HuH-7.5 (cell line): Measurements from ENCODE around the gene ANKRD24.
A peak's percentile ranks its signal among the peaks of the same experiment; 100 is the strongest.
"Not testable (repeated sequence)": the region's sequence is repeated elsewhere in the genome, so short reads cannot be mapped to it uniquely, and the experiment has no call there.

ENCODE experiments used
- DNase-seq: peaks from one replicate; pipeline ENCODE4 v3.0.0; 2011; ENCODE audit warnings: low spot score

ANKRD24 gene

DNA sequence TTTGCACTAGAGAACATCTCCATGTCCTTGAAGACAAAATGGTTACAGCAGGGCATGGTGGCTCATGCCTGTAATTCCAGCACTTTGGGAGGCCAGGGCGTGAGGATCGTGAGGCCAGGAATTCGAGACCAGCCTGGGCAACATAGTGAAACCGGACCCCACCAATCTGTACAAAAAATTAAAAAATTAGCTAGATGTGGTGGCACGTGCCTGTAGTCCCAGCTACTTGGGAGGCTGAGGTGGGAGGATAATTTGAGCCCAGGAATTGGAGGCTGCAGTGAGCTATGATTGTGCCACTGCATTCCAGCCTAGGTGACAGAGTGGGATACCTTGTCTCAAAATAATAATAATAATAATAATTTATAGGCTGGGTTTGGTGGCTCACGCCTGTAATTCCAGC, 47.7 kb downstream of the ANKRD24 start:
- not testable (repeated sequence) for DNase-seq

DNA sequence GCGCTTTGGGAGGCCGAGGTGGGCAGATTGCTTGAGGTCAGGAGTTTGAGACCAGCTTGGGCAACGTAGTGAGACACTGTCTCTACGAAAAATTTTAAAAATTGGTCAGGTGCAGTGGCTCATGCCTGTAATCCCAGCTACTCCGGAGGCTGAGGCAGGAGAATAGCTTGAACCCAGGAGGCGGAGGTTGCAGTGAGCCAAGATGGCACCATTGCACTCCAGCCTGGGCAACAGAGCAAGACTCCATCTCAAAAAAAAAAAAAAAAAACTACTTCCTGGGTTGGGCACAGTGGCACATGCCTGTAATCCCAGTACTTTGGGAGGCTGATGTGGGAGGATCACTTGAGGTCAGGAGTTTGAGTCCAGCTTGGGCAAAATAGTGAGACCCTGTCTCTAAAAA, 49.0 kb downstream of the ANKRD24 start:
- not testable (repeated sequence) for DNase-seq

- DNase-seq = not testable (repeated sequence)
These were observed 49.6 kb downstream of the ANKRD24 start for GRCh38 chr19:4232139-4232538.

GRCh38 chr19:4232614-4233281, 50.3 kb downstream of the ANKRD24 start:
- no peak for DNase-seq

- DNase-seq = no peak
These were observed 50.9 kb downstream of the ANKRD24 start for GRCh38 chr19:4233282-4233853.

DNA sequence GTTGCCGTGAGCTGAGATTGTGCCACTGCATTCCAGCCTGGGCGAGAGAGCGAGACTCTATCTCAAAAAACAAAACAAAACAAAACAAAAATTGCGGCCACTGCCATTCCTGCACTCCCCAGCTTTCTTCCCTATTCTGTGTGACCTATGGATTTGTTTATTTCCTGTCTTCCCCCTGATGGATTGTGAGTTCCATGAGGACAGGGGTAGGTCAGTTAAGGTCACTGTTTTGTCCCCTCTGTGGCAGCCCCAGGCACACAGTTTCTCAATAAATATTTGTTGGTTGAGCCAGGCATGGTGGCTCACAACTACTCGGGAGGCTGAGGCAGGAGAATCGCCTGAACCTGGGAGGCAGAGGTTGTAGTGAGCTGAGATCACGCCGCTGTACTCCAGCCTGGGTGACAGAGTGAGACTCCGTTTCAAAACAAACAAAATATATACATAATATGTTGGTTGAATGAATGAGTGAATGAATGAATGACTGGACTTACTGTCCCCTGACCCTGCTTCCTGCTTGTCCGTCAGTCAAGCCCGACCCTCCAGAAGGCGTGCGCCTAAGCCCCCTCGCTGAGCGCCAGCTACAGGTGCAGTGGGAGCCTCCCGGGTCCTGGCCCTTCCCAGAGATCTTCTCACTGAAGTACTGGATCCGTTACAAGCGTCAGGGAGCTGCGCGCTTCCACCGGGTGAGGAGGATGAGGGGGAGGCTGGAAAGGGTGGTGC, 51.8 kb downstream of the ANKRD24 start:
- DNase-seq = no peak

GRCh38 chr19:4234862-4235201, 52.3 kb downstream of the ANKRD24 start:
- DNase-seq = no peak

- DNase-seq = not testable (repeated sequence)
These were observed 55.0 kb downstream of the ANKRD24 start for GRCh38 chr19:4237510-4237909.

DNA sequence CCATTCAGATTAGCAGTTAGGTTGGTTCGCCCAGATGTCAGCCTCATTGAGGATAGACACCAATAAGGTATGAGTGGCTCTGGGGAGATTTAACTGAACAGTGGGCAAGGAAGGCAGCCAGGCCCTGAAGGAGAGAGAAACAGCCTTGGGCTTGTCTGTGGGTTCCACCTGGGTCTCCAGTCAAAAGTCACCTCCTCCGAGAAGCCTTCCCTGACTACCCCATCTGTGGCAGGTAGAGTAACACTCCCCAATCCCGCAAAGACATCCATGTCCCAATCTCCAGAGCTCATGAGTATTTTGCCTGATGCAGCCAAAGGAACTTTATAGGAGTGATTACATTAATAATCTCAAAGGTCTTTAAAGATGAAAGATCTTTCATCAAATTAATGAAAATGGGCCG, 56.3 kb downstream of the ANKRD24 start:
- DNase-seq = no peak

DNA sequence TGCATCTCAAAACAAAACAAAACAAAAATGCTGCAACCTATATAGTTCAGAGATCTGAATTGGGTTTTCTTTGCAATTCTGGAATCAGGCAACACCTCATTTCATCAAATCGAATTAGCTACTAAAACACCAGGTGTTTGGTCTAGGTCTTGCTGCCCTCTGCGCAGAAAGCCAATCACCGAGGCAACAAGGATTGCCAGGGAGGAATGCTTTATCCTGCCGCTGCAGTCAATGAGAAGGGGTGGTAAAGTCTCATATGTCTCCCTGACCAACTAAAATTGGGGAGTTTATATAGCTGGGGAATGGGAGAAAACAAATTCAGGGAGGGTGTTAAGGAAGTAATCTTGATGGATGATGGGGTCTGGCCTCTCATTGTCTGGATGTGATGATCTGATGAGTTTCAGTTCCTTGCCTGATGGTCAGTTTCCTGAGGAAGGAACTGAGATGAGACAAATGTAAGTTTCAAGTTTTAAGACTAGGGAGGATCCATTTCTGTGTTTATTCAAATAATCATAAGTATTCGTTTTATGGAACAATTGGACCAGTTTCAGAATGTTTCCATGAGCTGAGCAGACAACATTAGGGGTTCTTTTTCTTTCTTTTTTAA, 59.4 kb downstream of the ANKRD24 start:
- DNase-seq = no peak

DNA sequence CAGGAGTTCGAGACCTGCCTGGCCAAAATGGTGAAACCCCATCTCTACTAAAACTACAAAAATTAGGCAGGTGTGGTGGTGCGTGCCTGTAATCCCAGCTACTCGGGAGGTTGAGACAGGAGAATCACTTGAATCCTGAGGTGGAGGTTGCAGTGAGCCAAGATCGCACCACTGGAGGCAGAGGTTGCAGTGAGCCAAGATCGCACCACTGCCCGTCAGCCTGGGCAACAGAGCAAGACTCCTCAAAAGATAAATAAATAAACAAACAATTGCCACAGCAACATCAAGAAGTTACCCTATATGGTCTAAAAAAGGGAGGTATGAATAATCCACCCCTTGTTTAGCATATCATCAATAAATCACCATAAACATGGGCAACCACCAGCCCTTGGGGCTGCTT, 63.4 kb downstream of the ANKRD24 start:
- DNase-seq = not testable (repeated sequence)

DNA sequence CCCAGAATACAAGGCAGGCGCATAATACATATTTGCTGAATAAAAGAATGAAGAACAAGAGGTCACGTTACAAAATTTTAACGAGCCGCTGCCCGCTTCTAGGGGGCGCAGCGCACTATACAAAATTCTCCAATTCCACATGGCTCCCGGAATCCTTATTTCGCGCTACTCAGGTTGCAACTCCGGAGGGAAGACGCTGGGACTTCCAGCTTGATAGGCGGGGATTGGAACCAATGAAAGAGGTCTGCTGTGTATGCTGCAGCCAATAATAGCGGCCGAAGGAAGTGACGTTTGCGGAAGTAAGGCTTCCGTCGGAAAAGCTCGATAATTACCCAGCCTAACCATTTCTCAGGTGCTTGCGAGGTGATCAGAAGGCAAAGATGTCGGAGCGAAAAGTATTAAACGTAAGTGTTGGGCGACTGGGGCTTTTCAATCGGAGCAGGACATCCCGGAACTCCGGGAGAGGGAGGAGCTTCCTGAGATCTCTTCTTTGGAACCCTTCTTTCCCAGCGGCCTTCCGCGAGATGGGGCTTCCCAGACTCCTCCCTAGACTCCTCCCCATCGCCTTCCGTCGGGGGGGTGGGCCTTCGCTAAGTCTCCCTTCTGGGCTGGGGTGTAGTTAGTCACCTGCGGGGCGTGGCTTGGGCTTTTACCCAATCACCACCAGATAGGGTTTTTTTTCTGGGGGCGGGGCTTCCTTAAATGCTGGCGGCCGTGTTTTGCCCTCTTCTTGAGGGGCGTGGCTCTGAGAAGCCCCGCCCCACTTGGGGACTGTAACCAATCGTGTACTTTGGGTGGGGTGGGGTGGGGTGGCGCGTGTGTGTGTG, 64.5 kb downstream of the ANKRD24 start, which contains the start of gene YJU2:
Gene YJU2 (plus strand): TSS at position 314 of the 827 bp plus-strand sequence. CDS start 67 bp downstream, at position 381.
- peak; percentile 99 for DNase-seq

GRCh38 chr19:4256563-4256962, 74.1 kb downstream of the ANKRD24 start:
- peak; percentile 7 for DNase-seq

DNA sequence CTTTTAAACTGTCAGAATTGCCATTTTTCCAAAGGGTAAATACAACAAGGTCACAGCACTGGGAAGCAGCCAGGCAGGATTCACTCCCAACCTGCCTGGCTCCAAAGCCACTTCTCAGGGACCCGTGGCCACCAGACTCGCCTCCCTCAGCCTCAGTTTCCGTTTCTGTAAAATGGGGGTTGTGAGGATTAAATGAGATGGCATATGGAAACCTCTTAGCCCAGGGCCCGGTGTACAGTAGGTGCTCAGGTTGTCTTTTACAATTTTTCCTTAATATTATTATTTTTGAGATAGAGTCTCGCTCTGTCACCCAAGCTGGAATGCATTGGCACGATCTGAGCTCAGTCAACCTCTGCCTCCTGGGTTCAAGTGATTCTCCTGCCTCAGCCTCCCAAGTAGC, 74.5 kb downstream of the ANKRD24 start:
- DNase-seq = no peak

GRCh38 chr19:4258181-4258580, 75.7 kb downstream of the ANKRD24 start:
- DNase-seq = no peak

GRCh38 chr19:4260613-4261191, 78.2 kb downstream of the ANKRD24 start:
- DNase-seq = no peak

DNA sequence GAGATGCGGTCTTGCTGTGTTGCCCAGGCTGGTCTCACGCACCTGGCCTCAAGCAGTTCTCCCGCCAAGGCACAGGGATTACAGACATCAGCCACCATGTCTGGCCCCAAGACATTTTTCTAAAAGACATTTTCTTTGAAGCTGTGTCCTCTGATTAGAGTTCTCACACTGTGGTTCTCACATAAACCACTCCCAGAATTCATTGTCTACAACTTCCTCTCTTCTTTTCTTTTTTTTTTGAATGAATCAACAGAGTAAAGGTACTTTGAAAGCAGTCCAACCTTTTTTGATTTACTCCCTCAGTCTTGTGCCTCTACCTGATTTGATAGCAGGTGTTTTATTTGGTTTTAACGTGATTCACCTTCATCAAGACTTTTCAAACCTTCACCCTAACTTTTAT, 82.3 kb downstream of the ANKRD24 start:
- no peak for DNase-seq

- no peak for DNase-seq
These were observed 83.9 kb downstream of the ANKRD24 start for GRCh38 chr19:4266253-4267000.

DNA sequence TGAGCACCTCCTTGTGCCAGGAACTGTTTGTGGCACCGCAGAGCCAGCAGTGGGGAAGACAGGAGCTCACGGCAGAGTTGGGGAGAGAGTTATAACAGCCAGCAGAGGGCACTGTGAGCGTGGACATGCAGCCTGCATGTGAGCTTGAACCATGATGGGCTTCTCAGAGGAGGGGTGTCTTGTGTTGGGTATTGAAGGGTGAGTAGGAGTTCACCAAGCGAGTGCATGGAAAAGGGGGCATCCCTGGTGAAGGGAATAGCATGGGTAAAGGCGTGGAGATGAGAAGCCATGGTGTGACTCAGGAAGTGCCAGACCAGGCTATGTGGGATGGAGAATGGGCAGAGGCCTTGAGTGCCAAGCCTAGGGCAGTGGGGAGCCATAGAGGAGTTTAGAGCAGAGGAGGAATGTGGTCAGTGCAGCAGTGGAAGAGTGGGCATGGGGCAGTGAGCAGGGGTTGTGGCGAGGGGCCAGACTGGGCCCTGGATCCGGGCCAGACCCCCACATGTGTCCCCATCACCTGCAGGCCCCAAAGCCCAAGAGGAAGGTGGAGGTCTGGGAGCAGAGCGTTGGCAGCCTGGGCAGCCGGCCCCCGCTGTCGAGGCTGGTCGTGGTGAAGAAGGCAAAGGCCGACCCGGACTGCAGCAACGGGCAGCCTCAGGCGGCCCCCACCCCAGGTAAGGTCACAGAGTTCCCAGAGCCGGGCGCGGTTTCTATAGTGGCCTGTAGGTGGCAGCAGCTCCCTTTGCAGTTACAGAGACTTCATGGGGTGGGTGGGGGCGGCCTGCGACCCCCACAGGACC, 84.8 kb downstream of the ANKRD24 start:
- peak; percentile 87 for DNase-seq
